CD4-positive, CD25-positive, alpha-beta regulatory T cell (primary cell): ENCODE data around the gene NCF4. TPM values are rescaled to one million over a fixed set of nuclear protein-coding genes. Genes with fewer than 3 reads are reported as not detected.

Experiments used
- ATAC-seq, 2 donors: fragments of 150-1000 bp; cut with Tn5 transposase; one replicate each; pipeline ENCODE4 v1.10.0; 2021; ENCODE audit warnings: low read depth in 2 of 2, moderate number of reproducible peaks in 2 of 2, moderate library complexity in 1 of 2
- DNase-seq, 3 donors: peaks; one replicate each; pipeline versions ENCODE4 v3.0.0 to v3.0.0-alpha.2; 2012 to 2022; ENCODE audit warnings: mixed read lengths in 1 of 3
- H3K27ac ChIP-seq: one replicate; pipeline ENCODE4 v1.7.0; 2013; ENCODE audit warnings: mild to moderate bottlenecking, low read length; ENCODE audit not compliant: insufficient read depth, poor library complexity, severe bottlenecking
- H3K27me3 ChIP-seq: one replicate; pipeline ENCODE4 v1.7.0; 2013; ENCODE audit warnings: low read length; ENCODE audit not compliant: control insufficient read depth, insufficient read depth
- H3K36me3 ChIP-seq: one replicate; pipeline ENCODE4 v1.7.0; 2013; ENCODE audit warnings: mild to moderate bottlenecking, low read length, moderate library complexity; ENCODE audit not compliant: control insufficient read depth, insufficient read depth
- H3K4me1 ChIP-seq: 2 replicates; pipeline ENCODE4 v1.7.0; 2013; ENCODE audit warnings: mild to moderate bottlenecking, low read length; ENCODE audit not compliant: insufficient read depth, control insufficient read depth, poor library complexity, severe bottlenecking
- H3K4me3 ChIP-seq: one replicate; pipeline ENCODE4 v1.7.0; 2013; ENCODE audit warnings: low read depth, mild to moderate bottlenecking, low read length, moderate library complexity
- H3K9me3 ChIP-seq, 2 experiments: 1 replicate in 1 of 2; 2 replicates in 1 of 2; pipeline ENCODE4 v1.7.0; 2013; ENCODE audit warnings: low read length in 2 of 2, mild to moderate bottlenecking in 1 of 2, moderate library complexity in 1 of 2; ENCODE audit not compliant: control insufficient read depth in 2 of 2
- H3K27ac Mint-ChIP-seq, 3 donors: one replicate each; pipeline ENCODE4 v1.8.0; 2020 to 2022; ENCODE audit warnings: mild to moderate bottlenecking in 3 of 3, mixed read lengths in 3 of 3, moderate library complexity in 2 of 3
- H3K27me3 Mint-ChIP-seq: one replicate; pipeline ENCODE4 v1.8.0; 2022; ENCODE audit warnings: mild to moderate bottlenecking, mixed read lengths
- H3K36me3 Mint-ChIP-seq: one replicate; pipeline ENCODE4 v1.8.0; 2020; ENCODE audit warnings: mixed read lengths
- H3K4me1 Mint-ChIP-seq, 4 donors: one replicate each; pipeline ENCODE4 v1.8.0; 2020 to 2022; ENCODE audit warnings: mixed read lengths in 4 of 4, mild to moderate bottlenecking in 1 of 4
- H3K4me3 Mint-ChIP-seq, 4 donors: one replicate each; pipeline ENCODE4 v1.8.0; 2020 to 2022; ENCODE audit warnings: mild to moderate bottlenecking in 4 of 4, mixed read lengths in 4 of 4, moderate library complexity in 3 of 4
- H3K9me3 Mint-ChIP-seq, 7 donors: one replicate each; pipeline ENCODE4 v1.8.0; 2020 to 2022; ENCODE audit warnings: mixed read lengths in 7 of 7, mild to moderate bottlenecking in 3 of 7, moderate library complexity in 2 of 7
- polyA plus RNA-seq, 4 donors: library from polyadenylated mRNA; unstranded; fragments of 300-500 nt; fragmentation: Illumina TruSeq; gene quantifications; one replicate each; pipeline ENCODE4 v1.2.3, GENCODE V29; 2021
- total RNA-seq: library from RNA; stranded (reverse); gene quantifications from one replicate; pipeline ENCODE4 v1.2.3, GENCODE V29; 2022

The NCF4 gene
- total and polyA plus RNA-seq, 5 donors from 2014 or later: 53.1 to 126 (median 63.6) TPM

DNA sequence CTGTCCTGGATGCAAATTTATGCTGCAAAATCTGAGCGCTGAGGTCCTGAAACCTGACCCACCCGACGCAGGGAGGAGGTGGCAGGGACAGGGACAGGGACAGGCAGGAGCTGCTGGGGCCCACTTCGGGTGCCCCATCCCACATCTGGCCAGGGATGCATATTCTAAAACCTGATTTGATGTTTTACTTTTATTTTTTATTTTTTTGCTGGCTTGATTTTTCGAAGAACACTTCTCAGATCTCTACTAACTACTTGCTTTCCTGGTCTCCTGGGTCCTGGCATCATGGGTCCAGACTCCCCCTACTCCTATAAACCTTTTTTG lies 43.3 kb upstream of the NCF4 start:
- Mint-ChIP-seq H3K27me3 (peaks cover 83% of the 10 kb centered on the region), H3K27ac (no peak overlapping the region), H3K4me1 (peaks cover 0 to 7% (median 0%) of the 10 kb centered on the region in 4 donors), H3K36me3 (no peaks in the 10 kb centered on the region), H3K9me3 (peaks cover 0 to 2% (median 0%) of the 10 kb centered on the region in 7 donors), H3K4me3 (peak overlapping the region in 2 of 4 donors; percentile 11 to 65)
- DNase-seq (no peak), ATAC-seq (no peak)
- no peaks in the 10 kb centered on the region for H3K36me3 ChIP-seq
- H3K27ac ChIP-seq: no peak overlapping the region
- no peaks in the 10 kb centered on the region for H3K9me3 ChIP-seq
- no peak overlapping the region for H3K4me3 ChIP-seq
- peaks cover 17% of the 10 kb centered on the region for H3K27me3 ChIP-seq
- peaks cover 9% of the 10 kb centered on the region for H3K4me1 ChIP-seq

DNA sequence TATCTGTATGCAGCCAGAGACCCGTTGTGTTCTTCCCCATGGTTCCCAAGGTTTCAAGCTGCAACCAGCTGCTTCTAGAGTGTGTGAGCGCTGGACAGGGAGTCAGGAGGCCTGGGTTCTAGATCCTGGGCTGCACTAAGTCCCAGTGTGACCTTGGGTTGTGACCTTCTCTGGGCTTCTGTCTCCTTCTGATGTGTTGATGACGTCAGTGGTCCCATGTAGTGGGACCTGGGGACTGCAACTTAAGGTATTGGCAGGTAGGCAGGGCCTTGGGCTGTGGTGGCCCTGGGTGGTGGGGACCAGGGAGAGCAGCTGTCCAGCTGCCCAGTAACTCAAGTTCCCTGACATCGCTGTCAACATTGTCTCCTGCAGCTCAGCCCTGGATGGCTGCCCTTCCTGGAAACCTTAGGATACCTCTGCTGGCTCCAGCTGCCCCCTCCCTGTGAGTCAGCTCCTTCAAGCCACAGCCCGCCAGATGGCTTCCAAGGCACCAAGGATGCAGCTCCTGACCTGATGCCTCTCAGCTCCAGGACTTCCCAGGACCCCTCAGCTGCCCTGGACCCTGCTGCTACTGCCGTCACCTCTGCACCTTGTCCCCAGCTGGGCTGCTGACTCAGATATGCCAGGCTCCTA lies 42.7 kb upstream of the NCF4 start:
- peaks cover 17% of the 10 kb centered on the region for H3K27me3 ChIP-seq
- no peak for DNase-seq
- no peak for ATAC-seq
- H3K36me3 ChIP-seq: no peaks in the 10 kb centered on the region
- peaks cover 0 to 2% (median 0%) of the 10 kb centered on the region in 7 donors for H3K9me3 Mint-ChIP-seq
- H3K27me3 Mint-ChIP-seq: peaks cover 78% of the 10 kb centered on the region
- H3K4me3 Mint-ChIP-seq: no peak overlapping the region
- peaks cover 9% of the 10 kb centered on the region for H3K4me1 ChIP-seq
- no peak overlapping the region for H3K27ac ChIP-seq
- no peak overlapping the region for H3K27ac Mint-ChIP-seq
- H3K9me3 ChIP-seq: no peaks in the 10 kb centered on the region
- no peak overlapping the region for H3K4me3 ChIP-seq
- H3K4me1 Mint-ChIP-seq: peaks cover 0 to 7% (median 0%) of the 10 kb centered on the region in 4 donors
- no peaks in the 10 kb centered on the region for H3K36me3 Mint-ChIP-seq

DNA sequence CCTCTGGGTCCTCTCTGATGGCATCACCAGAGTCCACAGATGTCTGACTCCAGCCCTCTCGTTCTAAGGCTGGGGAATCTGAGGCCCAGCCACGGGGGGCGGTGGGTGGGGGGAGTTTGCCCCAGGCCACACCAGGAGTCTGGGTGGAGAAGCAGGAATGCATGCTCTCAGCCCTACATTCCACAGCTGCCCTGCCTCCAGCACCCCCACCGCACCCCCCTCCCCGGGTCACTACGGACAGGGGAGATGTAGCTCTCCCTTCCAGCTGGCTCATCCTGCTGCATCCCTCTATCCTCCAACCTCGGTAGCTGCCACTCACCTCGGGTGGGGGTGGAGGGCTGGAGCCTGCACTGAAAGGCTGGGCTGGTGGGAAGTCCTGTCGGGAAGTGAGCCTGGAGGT lies 41.7 kb upstream of the NCF4 start:
- no peaks in the 10 kb centered on the region for H3K9me3 ChIP-seq
- peaks cover 68% of the 10 kb centered on the region for H3K27me3 Mint-ChIP-seq

DNA sequence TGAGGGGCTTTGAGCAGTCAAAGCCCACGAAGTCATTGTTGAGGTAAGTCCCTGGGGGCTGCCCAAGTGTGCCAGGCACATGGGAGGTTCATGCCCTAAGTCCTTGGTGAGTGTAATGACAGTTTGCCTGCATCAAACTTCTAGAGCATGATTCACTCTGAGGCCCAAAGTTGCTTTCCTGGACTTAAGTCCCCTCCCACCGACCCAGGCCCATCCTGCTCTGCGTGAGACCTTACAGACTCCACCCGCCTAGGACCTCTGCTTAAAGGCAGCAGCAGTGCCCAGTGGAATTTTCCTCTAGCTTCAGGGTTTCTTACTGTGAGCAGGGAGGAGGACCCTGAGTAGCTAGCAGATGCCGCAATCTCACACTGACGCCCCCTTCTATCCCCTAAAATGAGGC lies 38.2 kb upstream of the NCF4 start:
- Mint-ChIP-seq H3K36me3 (no peaks in the 10 kb centered on the region), H3K4me3 (no peak overlapping the region), H3K4me1 (peaks cover 0 to 4% (median 0%) of the 10 kb centered on the region in 4 donors), H3K27me3 (peaks cover 39% of the 10 kb centered on the region), H3K27ac (no peak overlapping the region), H3K9me3 (peaks cover 0 to 3% (median 0%) of the 10 kb centered on the region in 7 donors)
- ATAC-seq: no peak
- Histone ChIP-seq H3K4me3 (no peak overlapping the region), H3K9me3 (no peaks in the 10 kb centered on the region), H3K27ac (no peak overlapping the region), H3K4me1 (no peaks in the 10 kb centered on the region), H3K36me3 (no peaks in the 10 kb centered on the region), H3K27me3 (peaks cover 9% of the 10 kb centered on the region)
- DNase-seq: no peak

More for the DNA sequence above, 41.7 kb upstream of the NCF4 start:
- Histone ChIP-seq H3K27me3 (peaks cover 17% of the 10 kb centered on the region), H3K4me3 (no peak overlapping the region), H3K27ac (no peak overlapping the region), H3K36me3 (no peaks in the 10 kb centered on the region), H3K4me1 (peaks cover 9% of the 10 kb centered on the region)
- H3K4me3 Mint-ChIP-seq: no peak overlapping the region
- DNase-seq (no peak), ATAC-seq (no peak)
- H3K36me3 Mint-ChIP-seq: no peaks in the 10 kb centered on the region
- H3K9me3 Mint-ChIP-seq: peaks cover 0 to 4% (median 0%) of the 10 kb centered on the region in 7 donors
- H3K27ac Mint-ChIP-seq: no peak overlapping the region
- peaks cover 0 to 8% (median 0%) of the 10 kb centered on the region in 4 donors for H3K4me1 Mint-ChIP-seq

DNA sequence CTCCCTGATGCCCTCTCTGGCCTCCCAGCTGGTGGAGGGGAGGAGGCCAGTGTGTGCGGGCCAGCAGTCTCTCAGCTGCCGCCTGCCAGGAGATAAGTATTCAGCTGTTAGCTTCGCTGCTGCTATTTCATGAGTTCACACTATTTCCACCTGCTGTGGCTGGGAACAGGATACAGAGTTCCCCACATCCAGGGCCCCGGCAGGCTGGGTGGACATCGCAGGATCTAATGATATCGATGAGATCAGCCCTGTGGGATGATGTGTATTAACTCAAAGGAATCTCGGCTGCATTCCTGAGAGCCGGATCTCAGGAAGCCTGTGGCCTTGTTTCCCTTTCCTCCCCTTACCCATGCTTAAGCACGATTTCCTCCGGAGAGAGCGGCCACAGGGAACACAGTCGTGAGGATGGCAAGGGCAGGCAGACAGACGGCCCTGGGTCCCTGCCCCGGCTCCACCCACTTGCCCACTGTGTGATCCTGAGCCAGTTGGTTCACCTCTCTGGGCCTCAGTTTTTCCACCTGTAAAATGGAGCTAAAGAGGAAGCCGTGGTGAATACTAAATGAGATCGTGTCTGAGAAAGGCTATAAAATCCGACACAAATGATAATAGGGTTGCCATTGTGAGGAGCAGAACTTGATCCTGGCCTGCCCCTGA lies 37.5 kb upstream of the NCF4 start:
- no peaks in the 10 kb centered on the region for H3K36me3 ChIP-seq
- H3K9me3 Mint-ChIP-seq: peaks cover 0 to 1% (median 0%) of the 10 kb centered on the region in 7 donors
- H3K4me1 Mint-ChIP-seq: peaks cover 0 to 3% (median 0%) of the 10 kb centered on the region in 4 donors
- no peak overlapping the region for H3K4me3 Mint-ChIP-seq
- H3K9me3 ChIP-seq: no peaks in the 10 kb centered on the region
- H3K4me1 ChIP-seq: no peaks in the 10 kb centered on the region
- H3K27ac Mint-ChIP-seq: no peak overlapping the region
- ATAC-seq: no peak
- H3K27ac ChIP-seq: no peak overlapping the region
- H3K4me3 ChIP-seq: no peak overlapping the region
- peaks cover 31% of the 10 kb centered on the region for H3K27me3 Mint-ChIP-seq
- H3K36me3 Mint-ChIP-seq: no peaks in the 10 kb centered on the region
- peaks cover 4% of the 10 kb centered on the region for H3K27me3 ChIP-seq
- DNase-seq: no peak

DNA sequence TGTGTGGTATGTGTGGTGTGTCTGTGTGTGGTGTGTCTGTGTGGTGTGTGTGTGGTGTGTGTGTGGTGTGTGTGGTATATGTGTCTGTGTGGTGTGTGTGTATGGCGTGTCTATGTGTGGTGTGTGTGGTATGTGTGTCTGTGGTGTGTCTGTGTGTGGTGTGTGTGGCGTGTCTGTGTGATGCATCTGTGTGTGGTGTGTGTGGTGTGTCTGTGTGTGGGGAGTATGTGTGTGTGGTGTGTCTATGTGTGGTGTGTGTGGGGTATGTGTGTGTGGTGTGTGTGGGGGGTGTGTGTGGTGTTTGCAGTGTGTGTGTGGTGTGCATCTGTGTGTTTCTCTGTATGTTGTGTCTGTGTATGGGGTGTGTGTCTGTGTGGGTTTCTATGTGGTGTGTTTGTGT lies 36.2 kb upstream of the NCF4 start:
- ATAC-seq (no peak), DNase-seq (no peak)
- Histone ChIP-seq H3K36me3 (no peaks in the 10 kb centered on the region), H3K9me3 (no peaks in the 10 kb centered on the region), H3K27ac (no peak overlapping the region), H3K27me3 (no peaks in the 10 kb centered on the region), H3K4me1 (no peaks in the 10 kb centered on the region), H3K4me3 (no peak overlapping the region)
- Mint-ChIP-seq H3K4me1 (peaks cover 0 to 8% (median 4%) of the 10 kb centered on the region in 4 donors), H3K36me3 (no peaks in the 10 kb centered on the region), H3K27ac (no peak overlapping the region), H3K4me3 (no peak overlapping the region), H3K27me3 (peaks cover 25% of the 10 kb centered on the region), H3K9me3 (peaks cover 0 to 1% (median 0%) of the 10 kb centered on the region in 7 donors)

DNA sequence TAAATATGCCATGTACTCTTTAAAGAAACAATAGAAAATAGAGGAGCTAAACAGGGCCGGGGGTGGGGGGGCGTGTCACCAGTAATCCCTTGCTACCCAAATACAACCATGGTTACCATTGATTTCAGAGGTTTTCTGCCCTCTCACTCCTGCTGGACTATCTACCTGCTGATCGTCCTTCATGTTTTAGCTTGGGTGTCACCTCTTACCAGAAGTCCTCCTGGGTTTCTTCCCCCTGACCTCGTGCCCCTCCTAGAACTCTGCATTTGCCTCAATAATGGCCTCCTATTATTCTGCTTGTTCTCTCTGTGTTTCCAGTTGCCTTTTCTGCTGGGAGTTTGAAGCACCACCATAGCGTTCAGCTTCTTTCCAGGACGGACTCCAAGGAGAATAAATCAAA lies 34.5 kb upstream of the NCF4 start:
- Histone ChIP-seq H3K4me3 (no peak overlapping the region), H3K36me3 (no peaks in the 10 kb centered on the region), H3K4me1 (peaks cover 4% of the 10 kb centered on the region), H3K27ac (no peak overlapping the region), H3K27me3 (no peaks in the 10 kb centered on the region), H3K9me3 (no peaks in the 10 kb centered on the region)
- Mint-ChIP-seq H3K9me3 (peaks cover 0 to 1% (median 0%) of the 10 kb centered on the region in 7 donors), H3K4me1 (peaks cover 5 to 23% (median 15%) of the 10 kb centered on the region in 4 donors), H3K27me3 (peaks cover 15% of the 10 kb centered on the region), H3K4me3 (no peak overlapping the region), H3K27ac (no peak overlapping the region), H3K36me3 (no peaks in the 10 kb centered on the region)
- no peak for DNase-seq
- ATAC-seq: no peak

DNA sequence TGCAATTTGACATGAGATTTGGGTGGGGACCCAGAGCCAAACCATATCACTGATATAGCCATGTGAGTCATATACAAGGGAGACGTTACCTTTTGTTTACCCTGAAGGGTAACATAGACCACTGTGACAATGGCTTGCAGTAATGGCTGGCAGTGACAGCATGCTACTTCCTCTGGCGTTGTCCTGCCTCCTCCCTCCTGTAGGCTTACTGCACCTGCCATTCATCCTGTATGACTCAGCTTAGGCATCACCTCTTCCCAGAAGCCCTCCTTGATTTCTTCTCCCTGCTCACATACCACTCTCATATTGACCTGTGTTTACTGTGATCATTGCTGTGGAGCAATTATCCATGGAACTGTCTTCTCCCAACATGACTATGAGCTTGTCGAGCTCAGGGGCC lies 32.0 kb upstream of the NCF4 start:
- H3K27ac Mint-ChIP-seq: no peak overlapping the region
- peak in 1 of 3 donors; percentile 16 for DNase-seq

More for the DNA sequence above, 32.0 kb upstream of the NCF4 start:
- Histone ChIP-seq H3K4me1 (peaks cover 4% of the 10 kb centered on the region), H3K4me3 (no peak overlapping the region), H3K27me3 (no peaks in the 10 kb centered on the region), H3K9me3 (no peaks in the 10 kb centered on the region), H3K36me3 (no peaks in the 10 kb centered on the region), H3K27ac (no peak overlapping the region)
- Mint-ChIP-seq H3K9me3 (peaks cover 0 to 5% (median 0%) of the 10 kb centered on the region in 7 donors), H3K4me3 (no peak overlapping the region), H3K27me3 (peaks cover 13% of the 10 kb centered on the region), H3K36me3 (no peaks in the 10 kb centered on the region), H3K4me1 (peaks cover 5 to 26% (median 19%) of the 10 kb centered on the region in 4 donors)
- peak; percentile 55 to 66 for ATAC-seq
